Limb (tissue), 2 donors: ENCODE measurements around the gene MAS1L.

Source experiments
- DNase-seq, 2 donors: peaks; one replicate each; pipeline ENCODE4 v3.0.0-alpha.2; 2016; ENCODE audit errors: extremely low spot score in 2 of 2

Gene MAS1L

GRCh38 chr6:29510746-29511300 is 23.1 kb upstream of the MAS1L start:
- DNase-seq = no peak

DNA sequence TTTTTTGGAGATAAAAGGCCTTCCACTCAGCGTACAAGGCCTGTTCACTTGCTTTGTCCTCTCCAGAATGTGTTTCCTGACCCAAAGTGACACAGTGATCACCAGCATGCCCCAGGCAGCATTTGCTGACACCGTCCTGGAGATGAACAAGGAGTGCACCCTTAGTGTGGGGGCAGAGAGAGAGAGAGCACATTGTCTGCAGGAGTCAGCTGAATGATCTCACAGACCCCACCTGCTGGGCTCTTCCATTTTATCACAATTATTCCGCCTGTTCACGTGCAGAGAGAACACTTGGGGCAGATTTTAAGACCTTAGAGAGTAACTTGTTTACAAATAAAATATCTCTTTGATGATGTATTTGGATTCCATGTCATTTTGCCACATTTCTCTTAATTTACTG is 22.4 kb upstream of the MAS1L start:
- DNase-seq = no peak

GRCh38 chr6:29509711-29510110 is 22.0 kb upstream of the MAS1L start:
- no peak for DNase-seq

- DNase-seq = no peak
Measured at GRCh38 chr6:29509239-29509638, 21.5 kb upstream of the MAS1L start.

- no peak for DNase-seq
Measured at GRCh38 chr6:29507319-29507718, 19.6 kb upstream of the MAS1L start.

- no peak for DNase-seq
Measured at GRCh38 chr6:29506446-29507067, 18.8 kb upstream of the MAS1L start.

- DNase-seq = no peak
Measured at GRCh38 chr6:29505808-29506207, 18.1 kb upstream of the MAS1L start.

- no peak for DNase-seq
Measured at GRCh38 chr6:29504961-29505360, 17.2 kb upstream of the MAS1L start.

GRCh38 chr6:29502597-29502996 is 14.8 kb upstream of the MAS1L start:
- DNase-seq = no peak

GRCh38 chr6:29502181-29502580 is 14.4 kb upstream of the MAS1L start:
- DNase-seq = no peak

DNA sequence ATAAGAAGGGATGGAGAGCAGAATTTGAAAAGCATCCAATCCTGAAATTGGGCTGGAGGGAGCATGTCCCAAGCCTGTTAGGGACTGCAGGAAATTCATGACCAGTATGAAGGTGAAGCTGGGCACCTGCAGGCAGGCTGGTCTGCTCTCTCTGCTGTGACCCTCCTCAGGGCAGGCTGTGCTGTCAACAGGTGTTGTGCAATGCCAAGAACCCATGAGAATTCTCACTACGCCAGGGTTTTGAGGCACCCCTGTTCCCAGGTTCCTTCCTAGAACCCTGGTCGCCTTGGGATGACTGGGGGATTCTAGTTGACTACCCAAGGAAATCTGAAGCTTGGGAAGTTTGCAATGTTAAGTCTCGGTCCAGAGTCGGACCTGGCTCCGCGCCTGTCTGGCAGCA is 13.3 kb upstream of the MAS1L start:
- no peak for DNase-seq

GRCh38 chr6:29500594-29500993 is 12.8 kb upstream of the MAS1L start:
- no peak for DNase-seq

DNA sequence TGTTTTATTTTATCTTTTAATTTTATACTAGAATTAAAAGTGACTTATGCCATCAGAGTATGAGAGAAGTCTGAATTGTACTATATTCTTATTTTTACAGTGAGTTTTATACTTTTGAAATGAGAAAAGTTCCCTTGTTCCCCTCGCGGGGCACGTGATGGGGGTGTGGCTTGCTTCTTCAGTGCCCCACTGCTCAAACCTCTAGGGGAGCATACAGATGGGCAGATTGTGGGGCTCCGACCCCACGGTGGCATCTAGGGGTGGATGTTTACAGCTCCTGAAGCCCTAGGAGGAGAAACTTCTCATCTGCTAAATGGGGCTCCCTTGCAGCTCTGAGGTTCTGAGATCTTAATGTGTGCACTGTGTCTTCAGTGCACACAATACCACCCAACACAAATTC is 11.9 kb upstream of the MAS1L start:
- DNase-seq = no peak

DNA sequence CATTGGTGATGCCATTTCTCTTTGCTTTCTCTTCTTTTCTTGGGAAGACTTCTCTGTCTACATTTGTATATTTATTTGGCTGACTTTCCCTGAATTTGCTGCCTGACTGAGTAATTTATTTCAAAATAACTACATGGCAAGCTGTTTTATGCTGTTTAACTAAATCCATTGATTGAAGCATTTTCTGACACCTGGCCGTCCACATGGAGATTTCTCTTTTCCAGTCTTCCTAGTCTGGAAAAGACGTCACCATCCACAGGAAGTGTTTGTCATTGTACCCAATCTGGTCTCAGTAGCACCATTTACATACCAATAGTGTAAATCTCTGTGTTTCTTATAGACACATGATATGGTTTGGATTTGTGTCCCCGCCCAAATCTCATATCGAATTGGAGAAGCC is 9.2 kb upstream of the MAS1L start:
- DNase-seq = no peak

GRCh38 chr6:29495571-29495970 is 7.8 kb upstream of the MAS1L start:
- no peak for DNase-seq

GRCh38 chr6:29494131-29494530 is 6.4 kb upstream of the MAS1L start:
- DNase-seq = no peak

- no peak for DNase-seq
Measured at GRCh38 chr6:29493261-29493660, 5.5 kb upstream of the MAS1L start.

- no peak for DNase-seq
Measured at GRCh38 chr6:29491574-29491973, 3.8 kb upstream of the MAS1L start.

DNA sequence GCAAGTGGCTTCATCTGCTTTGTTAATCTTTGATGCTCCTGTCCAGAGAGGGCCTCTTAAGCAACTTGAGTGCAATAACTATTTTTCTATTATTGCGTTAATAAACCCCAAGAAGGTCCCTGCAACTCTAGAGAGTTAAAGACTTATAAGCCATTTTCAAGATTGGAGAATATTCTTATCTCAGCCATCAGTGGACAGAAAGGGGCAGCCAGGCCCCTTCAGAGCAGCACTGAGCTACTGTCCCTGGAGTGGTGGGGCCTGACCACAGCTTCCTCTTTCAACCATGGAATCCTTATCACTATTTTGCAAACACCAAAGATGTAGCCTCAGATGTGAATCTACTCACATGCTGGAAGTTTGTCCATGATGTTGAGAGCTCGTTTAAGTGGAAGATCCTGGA is 2.8 kb upstream of the MAS1L start:
- DNase-seq = no peak

GRCh38 chr6:29490055-29490454 is 2.3 kb upstream of the MAS1L start:
- no peak for DNase-seq

DNA sequence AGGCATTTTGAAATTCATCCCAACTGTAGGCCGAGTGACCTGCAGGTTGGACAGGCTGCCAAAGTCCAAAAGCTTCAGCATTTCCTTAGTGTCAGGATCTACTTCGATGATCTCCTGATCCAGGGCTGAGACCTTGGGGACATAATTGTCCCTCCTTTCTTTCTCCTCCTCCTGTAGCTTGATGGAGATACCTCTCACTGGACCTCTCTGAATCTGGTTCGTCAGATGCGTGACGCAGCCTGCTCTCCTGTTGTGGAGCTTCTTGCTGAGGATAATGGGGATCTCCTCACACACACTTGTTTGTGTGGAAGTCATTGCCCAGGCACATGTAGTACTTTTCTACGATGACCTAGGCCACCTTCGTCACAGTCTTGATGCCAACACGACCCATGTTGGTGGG is 1.5 kb upstream of the MAS1L start:
- DNase-seq = no peak

DNA sequence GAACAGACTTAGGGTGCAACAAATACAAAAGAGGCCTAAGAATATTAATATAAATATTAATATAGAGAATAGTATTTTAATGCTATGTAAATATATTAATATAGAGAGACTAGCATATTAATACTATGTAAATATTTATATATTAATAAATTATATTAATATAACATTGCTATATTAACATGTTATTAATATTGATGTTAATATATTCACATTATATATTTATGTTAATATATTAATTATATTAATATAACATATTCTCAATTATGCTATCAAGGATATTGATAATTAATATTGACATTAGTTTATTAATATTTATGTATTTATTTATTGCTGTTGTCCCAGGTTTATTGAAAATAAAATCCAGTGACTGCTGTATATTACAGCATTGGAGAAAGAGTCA is 1.1 kb upstream of the MAS1L start:
- no peak for DNase-seq

- no peak for DNase-seq
Measured at GRCh38 chr6:29487131-29487530, 625 bp downstream of the MAS1L start.

DNA sequence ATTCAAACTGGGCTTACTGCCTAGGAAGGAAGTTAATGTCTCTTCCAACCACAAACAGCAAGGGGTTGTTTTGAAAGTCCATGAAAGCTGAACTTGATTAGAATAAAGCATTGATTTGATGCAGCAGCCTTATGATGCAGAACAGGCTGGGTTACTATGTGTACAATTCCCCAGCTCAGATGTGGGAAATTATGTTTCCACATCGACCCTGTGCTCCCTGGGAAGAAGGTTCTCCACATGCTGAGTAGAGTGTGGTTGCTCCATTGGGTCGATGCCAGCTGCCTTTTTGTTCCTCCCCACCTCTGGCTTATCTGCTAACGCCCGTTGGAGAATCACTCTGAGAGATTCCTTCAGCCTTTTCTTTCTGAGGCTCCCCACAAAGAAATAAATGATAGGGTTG is 1.2 kb downstream of the MAS1L start:
- DNase-seq = no peak
